Fibroblast of skin of left biceps (primary cell): ENCODE data around the gene C17orf113.
A peak's percentile ranks its signal among the peaks of the same experiment; 100 is the strongest.
"Not testable (repeated sequence)": the region's sequence is repeated elsewhere in the genome, so short reads cannot be mapped to it uniquely, and the experiment has no call there.

ENCODE experiments used
- DNase-seq, 2 experiments: peaks; one replicate each; pipeline ENCODE4 v3.0.0-alpha.2; 2013; ENCODE audit warnings: low read depth in 2 of 2

Gene C17orf113

GRCh38 chr17:42016941-42017865, 33.2 kb downstream of the C17orf113 start, which contains the start of gene DNAJC7:
DNAJC7 (minus strand) TSS chr17:42017439; CDS start chr17:42017416, 23 bp downstream.
- DNase-seq = peak; percentile 70 to 79

- no peak for DNase-seq
These were observed 34.0 kb downstream of the C17orf113 start for GRCh38 chr17:42016411-42016831.

GRCh38 chr17:42013740-42014139, 36.7 kb downstream of the C17orf113 start:
- DNase-seq = not testable (repeated sequence)

DNA sequence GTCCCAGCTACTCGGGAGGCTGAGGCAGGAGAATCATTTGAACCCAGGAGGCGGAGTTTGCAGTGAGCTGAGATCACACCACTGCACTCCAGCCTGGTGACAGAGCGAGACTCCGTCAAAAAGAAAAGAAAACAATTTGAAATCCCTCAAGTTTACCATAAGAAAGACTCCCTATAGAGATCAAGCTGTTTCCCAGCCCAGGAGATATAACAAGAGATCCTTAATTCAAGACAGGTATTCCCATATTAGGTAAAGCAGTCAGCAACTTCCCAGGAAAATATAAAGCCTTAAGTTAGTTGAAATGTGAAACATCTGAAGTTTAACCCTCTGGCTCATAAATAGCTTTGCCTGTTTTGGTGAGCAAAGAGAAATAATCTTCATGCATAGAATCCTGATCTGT, 38.0 kb downstream of the C17orf113 start:
- not testable (repeated sequence) for DNase-seq

DNA sequence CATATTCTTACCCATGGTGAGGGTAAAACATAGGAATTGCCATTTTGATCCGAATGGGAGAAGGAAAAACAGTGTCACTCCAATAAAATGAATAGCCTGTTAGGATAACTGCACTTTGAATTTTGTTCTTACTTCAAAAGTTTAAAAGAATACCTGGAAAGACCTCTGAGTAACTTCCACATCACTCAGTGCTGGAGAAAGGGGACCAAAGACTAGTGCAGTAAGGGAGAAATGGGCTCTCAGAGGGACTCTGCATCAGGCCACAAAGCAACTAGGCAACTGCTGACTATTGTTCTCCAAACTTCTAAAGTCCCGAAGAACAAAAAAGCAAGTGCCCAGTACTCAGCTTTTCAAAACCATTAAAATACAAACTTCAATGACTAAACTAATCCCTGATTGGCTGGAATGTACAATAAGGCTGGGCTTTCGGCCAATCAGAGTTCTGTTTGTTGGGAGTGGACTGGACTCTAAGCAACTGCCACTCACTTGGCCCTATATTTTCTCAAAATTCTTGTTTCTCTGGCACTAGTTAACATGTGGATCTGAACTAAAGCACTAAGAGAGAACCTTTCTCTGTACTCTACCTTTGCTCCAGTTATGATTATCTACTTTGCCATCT, 39.4 kb downstream of the C17orf113 start:
- DNase-seq = no peak

DNA sequence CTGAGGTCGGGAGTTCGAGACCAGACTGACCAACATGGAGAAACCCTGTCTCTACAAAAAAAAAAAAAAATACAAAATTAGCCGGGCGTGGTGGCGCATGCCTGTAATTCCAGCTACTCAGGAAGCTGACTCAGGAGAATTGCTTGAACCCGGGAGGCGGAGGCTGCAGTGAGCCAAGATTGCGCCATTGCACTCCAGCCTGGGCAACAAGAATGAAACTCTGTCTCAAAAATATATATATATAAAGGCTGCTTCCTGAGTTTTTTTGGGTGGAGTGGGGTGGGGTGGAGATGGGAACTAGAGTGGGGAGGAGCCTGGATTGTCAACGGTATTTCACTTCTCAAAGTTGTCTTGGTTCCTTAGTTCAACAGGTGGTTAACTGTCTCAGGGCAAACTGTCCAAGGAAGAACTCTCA, 40.1 kb downstream of the C17orf113 start:
- not testable (repeated sequence) for DNase-seq

DNA sequence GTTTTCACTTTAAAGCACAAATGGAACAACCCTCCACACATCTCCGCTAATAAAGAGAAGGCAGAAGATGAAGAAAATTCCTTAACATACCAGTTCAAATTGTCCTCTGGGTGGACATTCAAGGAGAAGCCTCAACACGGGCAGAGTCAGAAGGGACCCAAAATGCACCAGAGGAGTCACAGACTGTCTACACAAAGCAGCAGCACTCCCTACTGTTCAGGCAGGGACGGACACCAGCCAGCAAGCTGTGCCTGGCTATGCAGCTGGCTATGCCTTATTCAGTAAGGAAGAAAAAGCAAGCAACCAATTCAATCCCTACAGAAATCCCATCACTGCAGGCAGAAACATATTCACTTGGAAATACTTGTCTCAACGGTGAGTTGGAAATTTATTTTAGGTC, 41.2 kb downstream of the C17orf113 start:
- no peak for DNase-seq

DNA sequence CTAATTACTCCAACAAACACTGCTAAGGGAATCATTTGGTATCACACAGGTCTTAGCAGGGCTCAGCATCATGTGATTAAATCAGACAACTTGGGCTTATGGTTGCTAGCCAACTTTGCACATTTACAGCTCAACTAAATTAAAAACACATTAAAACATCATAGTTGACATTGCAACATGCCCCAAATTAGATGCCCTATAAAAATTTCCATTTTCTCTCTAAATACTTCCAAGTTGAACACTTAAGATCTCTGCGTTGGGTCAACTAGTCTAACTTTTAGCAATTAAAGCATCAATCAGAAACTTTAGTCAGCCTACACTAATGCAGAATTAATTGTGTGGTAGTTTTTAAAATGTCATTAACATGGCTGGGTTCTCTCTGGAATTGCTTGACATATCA, 45.2 kb downstream of the C17orf113 start:
- peak in 1 of 2 experiments; percentile 25 for DNase-seq

DNA sequence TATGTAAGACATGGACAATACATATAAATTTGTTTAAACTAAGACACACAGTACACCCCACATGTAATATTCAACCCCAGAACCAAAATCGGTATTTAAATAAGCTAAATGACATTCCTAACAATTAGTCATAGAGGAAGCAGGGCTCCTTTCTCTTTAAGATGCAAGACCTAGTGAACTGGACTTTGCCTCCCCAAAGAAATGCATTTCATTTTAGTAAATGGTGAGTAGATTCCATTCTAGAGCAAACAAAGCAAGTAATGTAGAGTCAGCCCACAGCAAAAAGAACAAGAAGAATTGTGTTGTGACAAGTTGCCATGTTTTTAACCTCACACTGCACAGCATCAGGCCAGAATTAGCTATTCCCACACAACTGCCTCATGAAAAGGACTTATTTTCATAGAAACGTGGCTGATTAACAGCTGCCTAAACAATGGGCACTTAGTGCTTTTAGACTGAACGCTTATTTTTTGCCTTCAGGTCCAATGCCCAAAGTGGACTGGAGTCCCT, 47.6 kb downstream of the C17orf113 start:
- DNase-seq = no peak

- no peak for DNase-seq
These were observed 48.1 kb downstream of the C17orf113 start for GRCh38 chr17:42002175-42002791.

DNA sequence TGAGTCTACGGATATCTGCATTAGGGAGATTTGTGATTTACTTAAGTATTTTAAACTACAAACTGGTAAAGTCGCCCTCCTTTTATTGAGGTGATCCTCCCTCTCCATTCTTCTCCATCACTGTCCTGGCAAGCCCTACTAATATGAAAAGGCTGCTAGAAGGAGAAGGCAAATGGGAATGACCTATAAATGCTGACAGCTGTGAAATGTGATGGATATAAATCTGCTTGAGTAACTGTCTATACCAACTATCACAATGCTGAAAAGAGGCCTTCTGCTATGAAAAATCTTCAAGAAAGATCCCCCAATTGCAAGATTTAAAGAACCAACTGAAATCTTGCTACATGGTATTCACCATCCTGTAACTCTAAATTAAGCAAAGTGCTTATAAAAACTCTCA, 48.7 kb downstream of the C17orf113 start:
- no peak for DNase-seq

DNA sequence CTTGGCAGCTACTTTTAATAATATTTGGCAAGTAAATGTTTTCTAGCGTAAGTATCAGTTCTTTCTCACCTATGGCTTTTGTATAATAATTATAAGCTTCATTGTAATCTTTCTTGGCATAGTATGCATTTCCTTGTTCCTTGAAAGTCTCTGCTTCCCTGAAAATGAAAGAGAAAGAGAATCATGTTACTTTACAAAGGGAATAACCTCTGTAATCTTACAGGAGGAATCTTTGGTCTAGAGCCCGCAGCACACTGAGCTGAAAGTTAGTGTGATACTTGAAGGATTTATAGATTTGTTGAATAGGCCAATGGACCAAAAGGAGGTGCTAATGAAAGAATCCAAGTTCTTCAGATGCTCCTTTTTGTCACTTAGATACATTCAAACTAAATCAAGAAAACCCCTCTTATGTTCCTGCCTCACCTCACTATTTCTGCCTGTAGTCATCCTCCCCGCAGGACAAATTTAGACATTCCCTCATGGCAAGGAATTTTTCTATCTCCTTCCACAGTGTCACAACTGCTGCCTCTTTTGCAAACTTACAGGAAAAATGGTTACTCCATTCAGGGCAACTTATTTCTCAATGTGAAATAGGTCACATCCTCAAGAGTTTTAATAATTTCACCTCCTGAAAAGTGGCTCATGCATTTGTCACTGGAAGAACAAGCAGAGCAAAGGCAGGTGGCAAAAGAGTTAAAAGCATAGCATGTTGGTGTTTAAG, 49.8 kb downstream of the C17orf113 start:
- no peak for DNase-seq

GRCh38 chr17:41998497-41998896, 51.9 kb downstream of the C17orf113 start:
- DNase-seq = no peak

- DNase-seq = no peak
These were observed 53.6 kb downstream of the C17orf113 start for GRCh38 chr17:41996855-41997164.

- no peak for DNase-seq
These were observed 57.8 kb downstream of the C17orf113 start for GRCh38 chr17:41992576-41992975.

DNA sequence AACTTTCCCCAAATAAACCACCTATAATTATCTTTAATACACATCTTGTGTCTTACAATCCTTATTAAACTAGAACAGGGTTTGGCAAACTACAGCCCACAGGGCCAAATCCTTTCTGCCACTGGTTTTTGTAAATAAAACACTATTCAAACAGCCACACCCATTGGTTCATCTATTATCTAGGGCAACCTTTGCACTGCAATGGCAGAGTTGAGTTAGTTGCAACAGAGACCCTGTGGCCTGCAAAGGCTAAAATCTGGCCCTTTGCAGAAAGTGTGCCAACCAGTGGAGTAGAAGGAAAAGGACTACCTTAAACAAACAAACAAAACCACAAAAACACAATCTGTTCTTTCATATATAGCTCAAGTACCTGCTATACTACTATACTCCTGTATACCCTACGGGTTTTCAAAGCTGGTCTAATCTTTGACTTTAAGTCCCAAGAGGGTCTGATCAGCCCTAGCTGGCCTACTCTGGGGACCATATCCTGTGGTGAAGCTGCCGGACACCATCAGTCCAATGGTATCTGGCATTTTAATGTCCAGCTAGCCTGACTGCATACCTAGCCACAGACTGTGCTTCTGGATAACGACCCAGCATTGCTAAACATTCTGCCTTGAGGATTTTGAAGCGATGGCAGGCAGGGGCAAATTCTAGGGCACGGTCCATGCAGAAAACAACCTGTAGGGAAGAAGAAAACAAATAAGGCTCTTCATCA, 60.5 kb downstream of the C17orf113 start:
- no peak for DNase-seq

DNA sequence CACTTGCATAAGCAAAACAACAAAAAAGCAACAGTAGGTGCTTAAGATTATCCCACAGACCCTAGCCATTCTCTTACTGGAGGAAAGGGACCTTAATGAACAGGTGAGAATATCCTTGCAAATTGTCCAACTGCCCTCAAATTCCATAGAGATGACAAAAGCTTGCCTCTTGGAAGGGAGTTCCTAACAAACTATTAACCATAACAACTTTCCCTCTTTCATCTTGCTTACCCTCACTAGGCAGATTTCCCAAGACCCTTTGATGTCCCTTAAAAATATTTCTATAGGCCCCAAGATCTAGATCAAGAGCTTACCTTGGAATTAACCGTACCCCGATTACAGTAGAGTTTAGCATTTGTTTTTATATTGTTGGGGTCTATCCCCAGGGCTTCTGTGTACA, 62.0 kb downstream of the C17orf113 start:
- DNase-seq = no peak
